GM18909 (cell line): ENCODE data around the gene IQGAP2.
A peak's percentile ranks its signal among the peaks of the same experiment; 100 is the strongest.

Experiments used
- ATAC-seq: cut with Tn5 transposase; IDR thresholded peaks from one replicate; pipeline ENCODE4 v1.9.1; 2021; ENCODE audit warnings: mild to moderate bottlenecking; ENCODE audit not compliant: unreplicated experiment, poor library complexity

Gene IQGAP2

GRCh38 chr5:76696251-76696650 is 293.2 kb downstream of the IQGAP2 start:
- ATAC-seq: no peak

- no peak for ATAC-seq
Measured at GRCh38 chr5:76697670-76698069, 294.6 kb downstream of the IQGAP2 start.

DNA sequence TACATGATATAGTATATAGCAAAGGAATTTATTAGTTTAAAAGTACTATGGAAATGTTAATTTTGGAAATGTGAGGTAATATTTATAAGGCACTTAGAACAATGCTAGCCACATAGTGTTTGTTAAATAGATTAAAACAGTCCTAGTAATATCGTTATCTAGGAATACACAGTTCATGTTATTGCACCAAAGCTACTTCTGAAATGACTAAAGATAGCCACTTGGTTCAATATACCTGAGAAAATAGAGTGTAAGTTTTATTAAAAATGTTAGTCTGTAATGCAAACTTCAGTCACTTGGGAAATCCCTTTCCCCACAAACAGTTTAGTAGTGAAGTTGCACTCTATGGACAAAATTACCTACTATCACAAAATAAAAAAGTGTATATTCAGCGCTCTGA is 297.5 kb downstream of the IQGAP2 start:
- ATAC-seq: no peak

DNA sequence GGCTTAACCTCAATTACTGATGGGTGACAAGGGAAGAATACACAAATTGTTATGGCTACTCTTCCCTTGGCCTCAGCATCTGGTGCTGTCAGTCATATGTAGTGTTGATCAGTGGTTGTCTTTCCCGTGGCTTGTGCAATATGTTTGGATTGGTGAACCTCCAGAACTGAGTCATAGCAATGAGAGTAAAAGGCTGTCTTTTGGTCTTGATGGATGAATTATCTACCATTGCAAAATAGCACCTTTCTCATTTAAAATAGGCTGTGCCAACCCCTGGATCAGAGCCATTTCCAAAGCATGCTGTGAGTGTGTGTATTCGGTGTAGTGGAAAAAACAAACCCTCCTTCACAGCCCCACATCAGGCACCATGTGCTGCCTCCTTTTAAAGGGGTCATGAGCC is 298.2 kb downstream of the IQGAP2 start:
- ATAC-seq: no peak

DNA sequence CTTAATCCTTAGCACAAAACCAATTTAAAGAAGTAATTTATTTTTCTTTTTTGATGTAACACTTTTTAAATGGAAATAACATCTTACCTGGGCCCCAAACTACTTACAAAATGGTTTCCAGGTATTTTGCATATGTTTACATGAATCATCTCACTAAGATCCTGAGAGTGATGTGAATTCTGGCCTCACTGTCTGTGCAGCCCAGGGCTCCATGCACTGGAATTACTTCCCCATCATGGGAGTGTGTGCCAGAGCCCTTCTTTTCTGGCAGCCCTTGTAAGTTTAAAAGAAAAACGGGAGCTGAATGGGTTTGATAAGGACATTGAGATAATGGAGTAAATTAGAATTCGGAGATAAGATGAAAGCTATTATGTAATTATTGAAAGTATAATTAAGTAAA is 300.6 kb downstream of the IQGAP2 start:
- ATAC-seq: no peak

- no peak for ATAC-seq
Measured at GRCh38 chr5:76704131-76704663, 301.1 kb downstream of the IQGAP2 start.

- ATAC-seq: no peak
Measured at GRCh38 chr5:76705574-76705973, 302.5 kb downstream of the IQGAP2 start.

DNA sequence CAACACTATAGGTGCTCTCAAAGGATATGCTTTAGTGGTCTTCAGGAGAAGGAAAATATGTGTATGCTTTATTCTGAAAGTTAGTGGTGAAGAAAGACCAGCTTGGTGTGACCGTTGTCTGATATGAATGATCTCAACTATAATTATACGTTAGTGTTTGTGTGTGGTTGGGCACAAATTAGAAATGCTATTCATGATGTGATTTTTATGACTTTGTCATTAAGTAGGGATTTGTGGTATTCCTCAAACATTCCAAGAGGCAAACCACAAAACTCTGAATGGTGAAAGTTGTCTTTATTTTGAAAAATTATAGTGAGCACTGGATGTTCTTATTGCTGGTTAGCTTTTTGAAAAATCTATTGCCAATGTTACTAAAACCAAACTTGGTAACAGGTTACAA is 306.7 kb downstream of the IQGAP2 start:
- ATAC-seq: no peak

DNA sequence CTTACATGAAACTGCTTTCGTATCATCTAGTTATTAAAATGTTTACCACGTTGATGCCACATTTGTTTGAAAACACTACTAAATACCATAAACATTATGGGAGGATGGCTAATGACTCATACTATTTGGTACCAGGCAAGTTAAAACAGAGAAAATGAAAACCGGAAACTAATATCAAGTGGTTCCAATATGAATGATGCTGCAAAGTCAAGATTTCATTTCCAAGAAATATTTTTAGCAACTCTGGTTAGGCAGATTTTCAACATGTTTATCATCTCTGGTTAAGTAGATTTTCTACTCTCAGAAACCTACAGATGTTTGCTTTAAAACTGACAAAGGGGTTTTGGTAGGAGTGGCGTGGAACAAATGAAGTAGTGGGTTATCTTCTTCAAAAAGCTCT is 307.9 kb downstream of the IQGAP2 start:
- no peak for ATAC-seq

DNA sequence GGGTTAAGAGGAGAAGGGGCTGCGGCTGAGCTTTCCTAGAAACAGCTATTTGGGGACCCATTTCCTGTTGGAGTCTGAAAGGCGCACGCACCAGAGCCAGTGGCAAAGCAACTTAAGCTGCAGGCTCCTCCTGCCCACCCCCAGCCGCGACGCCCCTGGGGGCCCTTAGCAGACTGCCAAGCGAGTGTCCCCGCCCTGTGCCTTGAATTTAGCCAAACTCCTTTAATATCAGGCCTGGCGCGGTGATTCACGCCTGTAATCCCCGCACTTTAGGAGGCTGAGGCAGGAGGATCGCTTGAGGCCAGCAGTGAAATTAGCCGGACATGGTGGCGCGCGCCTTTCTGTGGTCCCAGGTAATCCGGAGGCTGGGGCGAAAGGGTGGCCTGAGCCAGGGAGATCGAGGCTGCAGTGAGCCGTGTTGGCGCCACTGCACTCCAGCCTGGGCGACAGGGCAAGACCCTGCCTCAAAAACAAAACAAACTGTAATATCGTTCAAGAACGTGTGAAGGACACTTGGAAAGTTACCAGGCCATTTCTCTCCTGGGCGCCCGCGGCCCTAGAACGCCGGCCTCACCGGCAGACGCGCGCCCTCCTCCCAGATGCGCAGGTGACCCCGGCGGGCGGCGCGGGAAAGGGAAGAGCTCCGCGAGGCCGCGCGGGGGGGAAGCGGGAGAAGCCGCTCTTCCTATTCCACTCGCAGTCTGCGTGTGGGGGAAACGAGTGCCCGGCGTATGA is 311.8 kb downstream of the IQGAP2 start:
- ATAC-seq: peak; percentile 17

GRCh38 chr5:76715486-76715735 is 312.3 kb downstream of the IQGAP2 start:
- ATAC-seq: peak; percentile 11

GRCh38 chr5:76715736-76716455 is 312.8 kb downstream of the IQGAP2 start, which contains the start of gene F2R:
Gene F2R, plus strand, starts transcription at chr5:76716126. Its CDS starts 182 bp downstream, at chr5:76716308.
- peak; percentile 65 for ATAC-seq

- ATAC-seq: no peak
Measured at GRCh38 chr5:76716456-76717157, 313.5 kb downstream of the IQGAP2 start.

GRCh38 chr5:76717222-76718083 is 314.4 kb downstream of the IQGAP2 start:
- ATAC-seq: no peak

DNA sequence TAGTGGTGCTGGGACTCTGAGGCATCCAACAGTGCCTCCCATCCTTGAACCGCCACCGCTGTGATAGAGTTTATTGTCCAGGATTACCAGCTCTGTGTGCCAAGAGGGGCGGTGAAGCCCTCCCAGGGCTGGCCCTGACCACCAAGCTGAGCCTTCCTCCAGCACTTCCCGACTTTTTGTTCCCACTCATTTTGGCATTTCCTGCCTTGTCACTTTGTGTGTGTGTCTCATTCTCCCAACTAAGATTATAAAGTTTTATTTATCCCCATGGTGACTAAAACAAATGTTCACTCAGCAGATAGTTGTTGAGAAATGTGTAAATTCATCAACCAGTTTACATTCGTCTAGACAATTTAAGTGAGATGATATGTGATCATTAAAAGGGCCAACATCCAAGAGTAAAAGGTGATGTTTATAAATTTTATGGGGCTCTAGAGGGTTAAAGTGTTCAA is 315.3 kb downstream of the IQGAP2 start:
- no peak for ATAC-seq

GRCh38 chr5:76718880-76719279 is 315.8 kb downstream of the IQGAP2 start:
- no peak for ATAC-seq

DNA sequence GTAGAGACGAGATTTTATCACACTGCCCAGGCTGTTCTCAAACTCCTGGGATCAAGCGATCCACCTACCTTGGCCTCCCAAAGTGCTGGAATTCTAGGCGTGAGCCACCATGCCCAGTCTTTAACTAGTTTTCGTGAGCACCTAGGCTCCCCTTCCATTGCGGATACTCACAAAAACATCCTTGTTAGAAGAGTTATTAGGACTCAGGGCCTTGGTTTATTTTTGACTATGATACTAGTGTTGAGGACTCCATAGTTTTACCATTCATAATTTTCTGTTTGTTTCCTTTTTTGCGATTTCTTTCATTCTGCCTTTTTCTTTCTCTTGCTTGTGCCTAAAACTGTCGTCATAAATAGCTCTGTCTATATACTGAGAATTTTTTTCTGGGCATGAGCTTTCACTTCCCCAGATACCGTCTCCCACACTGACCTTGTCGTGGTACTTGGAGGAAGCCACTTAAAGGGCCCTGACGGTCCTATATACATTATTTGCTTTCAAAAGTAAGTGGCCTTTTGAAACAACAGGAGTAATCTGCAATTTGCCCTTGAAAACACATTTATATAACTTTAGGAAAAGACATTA is 318.0 kb downstream of the IQGAP2 start:
- ATAC-seq: peak; percentile 97

- no peak for ATAC-seq
Measured at GRCh38 chr5:76723266-76723665, 320.2 kb downstream of the IQGAP2 start.

DNA sequence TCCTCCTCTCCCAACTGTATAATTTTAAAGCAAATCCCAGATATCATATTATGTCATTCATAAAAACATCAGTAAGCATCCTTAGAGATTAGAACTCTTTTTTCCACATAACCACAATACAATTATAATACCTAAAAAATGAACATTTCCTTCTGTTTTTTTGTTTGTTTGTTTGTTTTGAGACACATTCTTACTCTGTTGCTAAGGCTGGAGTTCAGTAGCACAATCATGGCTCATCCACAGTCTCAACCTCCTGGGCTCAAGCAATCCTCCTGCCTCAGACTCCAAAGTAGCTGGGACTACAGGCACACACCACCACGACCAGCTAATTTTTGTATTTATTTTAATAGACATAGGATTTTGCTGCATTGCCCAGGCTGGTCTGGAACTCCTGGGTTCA is 320.8 kb downstream of the IQGAP2 start:
- ATAC-seq: no peak

DNA sequence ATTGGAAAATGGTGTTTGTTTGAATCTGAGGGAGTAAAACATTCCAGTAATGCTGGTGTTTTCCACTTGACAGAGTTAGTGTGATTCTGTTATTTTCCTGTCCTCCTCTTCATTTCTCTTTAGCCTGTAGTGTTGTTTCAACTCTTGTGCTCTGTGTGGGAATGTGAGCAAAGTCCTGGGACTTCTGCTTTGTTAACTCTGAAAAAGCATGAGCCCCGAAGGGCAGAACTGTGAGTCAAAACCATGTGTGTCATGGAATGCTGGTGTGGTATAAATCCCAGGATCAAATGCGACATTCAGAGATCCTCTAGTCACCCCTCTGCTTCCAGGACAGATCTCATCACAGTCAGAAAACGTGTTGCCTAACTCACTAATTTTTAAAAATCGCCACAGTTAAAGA is 321.8 kb downstream of the IQGAP2 start:
- no peak for ATAC-seq
